ENCODE measurements around the gene ITGA3. TPM values are rescaled to one million over a fixed set of nuclear protein-coding genes. Genes with fewer than 3 reads are reported as not detected.
A peak's percentile ranks its signal among the peaks of the same experiment; 100 is the strongest.
"Not testable (repeated sequence)": the region's sequence is repeated elsewhere in the genome, so short reads cannot be mapped to it uniquely, and the experiment has no call there.

Gene ITGA3
- total RNA-seq, 1 donor from 2014 or later = 12.6 TPM

GRCh38 chr17:50048988-50049387 lies 6.9 kb upstream of the ITGA3 start:
- ATAC-seq (ENCODE audit: poor library complexity) = no peak

GRCh38 chr17:50049636-50050035 lies 6.3 kb upstream of the ITGA3 start:
- ATAC-seq (ENCODE audit: poor library complexity) (no peak), DNase-seq (no peak)
- intact Hi-C loops (cut with DNase I) = no loop called here

More at GRCh38 chr17:50048988-50049387, 6.9 kb upstream of the ITGA3 start:
- no peak for DNase-seq
- intact Hi-C loops (cut with DNase I) = no loop called here

GRCh38 chr17:50050431-50051032 lies 5.4 kb upstream of the ITGA3 start:
- intact Hi-C loops (cut with DNase I) = no loop called here
- DNase-seq = no peak
- ATAC-seq (ENCODE audit: poor library complexity) = no peak

GRCh38 chr17:50051082-50051576 lies 4.8 kb upstream of the ITGA3 start:
- intact Hi-C loops (cut with DNase I) = no loop called here
- no peak for ATAC-seq (ENCODE audit: poor library complexity)
- no peak for DNase-seq

GRCh38 chr17:50051606-50052005 lies 4.3 kb upstream of the ITGA3 start:
- DNase-seq (no peak), ATAC-seq (ENCODE audit: poor library complexity) (no peak)
- intact Hi-C loops (cut with DNase I) = no loop called here

- intact Hi-C loops (cut with DNase I) = no loop called here
- no peak for DNase-seq
- ATAC-seq (ENCODE audit: poor library complexity) = no peak
Measured at GRCh38 chr17:50052241-50052796, 3.6 kb upstream of the ITGA3 start.

GRCh38 chr17:50052822-50053653 lies 2.9 kb upstream of the ITGA3 start:
- intact Hi-C loops (cut with DNase I) = no loop called here
- ATAC-seq (ENCODE audit: poor library complexity) (no peak), DNase-seq (peak; percentile 60)

GRCh38 chr17:50053654-50053960 lies 2.3 kb upstream of the ITGA3 start:
- ATAC-seq (ENCODE audit: poor library complexity) (no peak), DNase-seq (no peak)
- intact Hi-C loops (cut with DNase I) = no loop called here

- ATAC-seq (ENCODE audit: poor library complexity) (peak; percentile 18), DNase-seq (no peak)
- intact Hi-C loops (cut with DNase I) = no loop called here
Measured at GRCh38 chr17:50055055-50055425, 870 bp upstream of the ITGA3 start.

- peak; percentile 75 for DNase-seq
- peak; percentile 32 for ATAC-seq (ENCODE audit: poor library complexity)
- intact Hi-C loops (cut with DNase I) = no loop called here
Measured at GRCh38 chr17:50056217-50056960, 479 bp downstream of the ITGA3 start.

GRCh38 chr17:50056961-50057330 lies 1.0 kb downstream of the ITGA3 start:
- no peak for ATAC-seq (ENCODE audit: poor library complexity)

GRCh38 chr17:50057521-50057991 lies 1.6 kb downstream of the ITGA3 start:
- intact Hi-C loops (cut with DNase I) = no loop called here
- DNase-seq = no peak
- ATAC-seq (ENCODE audit: poor library complexity) = no peak

More at GRCh38 chr17:50056961-50057330, 1.0 kb downstream of the ITGA3 start:
- intact Hi-C loops (cut with DNase I) = no loop called here
- no peak for DNase-seq

- intact Hi-C loops (cut with DNase I) = no loop called here
- ATAC-seq (ENCODE audit: poor library complexity) = no peak
- DNase-seq = no peak
Measured at GRCh38 chr17:50058296-50058953, 2.5 kb downstream of the ITGA3 start.

- intact Hi-C loops (cut with DNase I) = no loop called here
- ATAC-seq (ENCODE audit: poor library complexity) = no peak
- no peak for DNase-seq
Measured at GRCh38 chr17:50059256-50059655, 3.3 kb downstream of the ITGA3 start.

GRCh38 chr17:50059759-50060273 lies 3.9 kb downstream of the ITGA3 start:
- intact Hi-C loops (cut with DNase I) = no loop called here
- no peak for ATAC-seq (ENCODE audit: poor library complexity)
- DNase-seq = no peak

- intact Hi-C loops (cut with DNase I) = no loop called here
- DNase-seq = peak; percentile 90
- ATAC-seq (ENCODE audit: poor library complexity) = peak; percentile 72
Measured at GRCh38 chr17:50060951-50061712, 5.2 kb downstream of the ITGA3 start.

GRCh38 chr17:50061713-50062045 lies 5.8 kb downstream of the ITGA3 start:
- DNase-seq; ATAC-seq (ENCODE audit: poor library complexity); intact Hi-C loops (cut with DNase I): not testable (repeated sequence)
